ENCODE results near the gene STK39. TPM values are rescaled to one million over a fixed set of nuclear protein-coding genes. Genes with fewer than 3 reads are reported as not detected.

The STK39 gene
- total and polyA plus RNA-seq, 2 of the 4 experiments (the other 2 are of a cell fraction) = 11.8 to 16.4 TPM

- H2AK9ac ChIP-seq (replicated peaks; ENCODE audit: low read depth, low read length, poor library complexity) = no peak overlapping the region
- H3K4me1 ChIP-seq (ENCODE audit: control insufficient read depth, insufficient read depth, low read length) = peaks cover 16% of the 10 kb centered on the region
- ChIA-PET CTCF (interaction anchor here (0.6 to 3.6 kb wide), 3 partner anchors 146 to 185 kb away, joined by 3 to 35 read pairs (median 3); no protein-coding TSS in a partner anchor), POLR2A (ENCODE audit: unreplicated experiment) (no interaction called here)
- no peak overlapping the region; the same call in 1 of the 2 replicates for H3K4me2 ChIP-seq (ENCODE audit: low read depth, low read length)
- no peak overlapping the region for H2BK5ac ChIP-seq (ENCODE audit: low read depth, low read length, poor library complexity, severe bottlenecking)
- H4K91ac ChIP-seq (ENCODE audit: insufficient read depth, low read depth, low read length) = peak overlapping the region; percentile 60; the same call in 1 of the 2 replicates
- no peak overlapping the region for H2BK15ac ChIP-seq (ENCODE audit: low read depth, low read length)
- in situ Hi-C loops (cut with MboI; ENCODE audit: low sequenced_read_pairs) = no loop called here
- H2AK5ac ChIP-seq (ENCODE audit: low read depth, low read length) = no peak overlapping the region
- peak overlapping the region; percentile 71 for H4K5ac ChIP-seq (ENCODE audit: low read depth, low read length)
- H4K8ac ChIP-seq (ENCODE audit: low read depth in 2 of 2, low read length in 2 of 2) = no peak overlapping the region; a peak in 1 of 4 replicates
- H3K27ac ChIP-seq (ENCODE audit: insufficient read depth, low read length) = peak overlapping the region; percentile 64; the same call in 1 of the 2 replicates
- H2BK120ac ChIP-seq (ENCODE audit: low read depth, low read length) = peak overlapping the region; percentile 58; the same call in 1 of the 2 replicates
- no peaks in the 10 kb centered on the region for H4K20me1 ChIP-seq (ENCODE audit: insufficient read depth, low read length)
- peak; percentile 40 for DNase-seq
- no peak overlapping the region for H3K23ac ChIP-seq (ENCODE audit: low read depth, low read length)
- peak; percentile 62 for ATAC-seq (ENCODE audit: low read depth)
- H3K14ac ChIP-seq (replicated peaks; ENCODE audit: low read depth, low read length) = no peak overlapping the region
- peak overlapping the region; percentile 76; the same call in 1 of the 2 replicates for H3K18ac ChIP-seq (ENCODE audit: low read depth, low read length)
- H3K9ac ChIP-seq (ENCODE audit: low read depth, low read length) = no peak overlapping the region
- H3K36me3 ChIP-seq (ENCODE audit: control insufficient read depth, insufficient read depth, low read length) = peaks cover 4% of the 10 kb centered on the region
- peak overlapping the region; percentile 29 for H2BK20ac ChIP-seq (ENCODE audit: low read depth, low read length)
- no peak overlapping the region for H2AFZ ChIP-seq (replicated peaks; ENCODE audit: low read length, poor library complexity)
- H3K56ac ChIP-seq (ENCODE audit: extremely low read depth, insufficient read depth, low read length) = no peak overlapping the region
- TF ChIP-seq MXI1 (IDR thresholded peaks at IDR 0.05; ENCODE audit: borderline replicate concordance, low read depth, low read length) (no peak), RAD21 (IDR thresholded peaks at IDR 0.05; ENCODE audit: low read length) (no peak), CTCF (conservative IDR thresholded peaks at IDR 0.05; ENCODE audit: low read depth, low read length) (no peak), FOS (IDR thresholded peaks at IDR 0.05; ENCODE audit: low read depth, low read length) (no peak), NFE2L2 (IDR thresholded peaks at IDR 0.05; ENCODE audit: low read depth, low read length) (no peak), SMC3 (IDR thresholded peaks at IDR 0.05; ENCODE audit: low read depth, low read length) (no peak), BHLHE40 (IDR thresholded peaks at IDR 0.05; ENCODE audit: low read depth, low read length) (no peak), CEBPB (IDR thresholded peaks at IDR 0.05; ENCODE audit: low read depth, low read length) (no peak), MAZ (IDR thresholded peaks at IDR 0.05; ENCODE audit: borderline replicate concordance, low read depth, low read length) (no peak), MAFK (IDR thresholded peaks at IDR 0.05; ENCODE audit: low read depth, low read length) (no peak)
- no TSS peak for BruUV-seq (replicated peaks)
- dilution Hi-C loops (cut with HindIII; ENCODE audit: low sequenced_read_pairs, unreplicated experiment) = no loop called here
- H3K79me1 ChIP-seq (ENCODE audit: low read depth in 1 of 2, low read length in 2 of 2) = peaks cover 5 to 6% of the 10 kb centered on the region in 2 experiments; a peak in 3 of 4 replicates
- no peaks in the 10 kb centered on the region for H3K27me3 ChIP-seq (ENCODE audit: control insufficient read depth, insufficient read depth, low read length)
- H3K9me3 ChIP-seq (ENCODE audit: control insufficient read depth, insufficient read depth, low read length) = peaks cover 6% of the 10 kb centered on the region
- H3K4me3 ChIP-seq (ENCODE audit: insufficient read depth, low read depth, low read length) = no peak overlapping the region
- intact Hi-C loops (cut with micrococcal nuclease) = loop anchor here (5.0 to 10.0 kb wide), 3 partner anchors 280 to 1432 kb away; partner anchors contain the start of genes B3GALT1 and STK39
- peak overlapping the region; percentile 65 for H3K4ac ChIP-seq (ENCODE audit: low read depth, low read length)
- H3K9me1 ChIP-seq (ENCODE audit: insufficient read depth, low read length) = peaks cover 4% of the 10 kb centered on the region; the same call in 1 of the 2 replicates
- 73% methylated on average over 3 of the region's 9 CpGs; no CpG with 5 or more reads in 1 of the 2 experiments for WGBS, 2 experiments (ENCODE audit: extremely low coverage in 2 of 2, insufficient read length in 1 of 2)
These were observed 280.2 kb downstream of the STK39 start for GRCh38 chr2:167966937-167967913.
